ENCODE results near the gene MYOF. TPM values are rescaled to one million over a fixed set of nuclear protein-coding genes. Genes with fewer than 3 reads are reported as not detected.

MYOF gene
- polyA plus RNA-seq, 1 of the 3 experiments (the other 2 are of a cell fraction): 103 TPM

- Histone ChIP-seq H3K9me3 (no peaks in the 10 kb centered on the region), H3F3A (replicated peaks; ENCODE audit: insufficient read depth) (peaks cover 9% of the 10 kb centered on the region), H3K4me2 (no peak overlapping the region), H3K36me3 (replicated peaks in 1 of 2; ENCODE audit: control insufficient read depth in 1 of 2, insufficient read depth in 2 of 2, low read length in 1 of 2) (peaks cover 0 to 4% of the 10 kb centered on the region in 2 experiments), H2AFZ (ENCODE audit: low read depth) (no peak overlapping the region), H3K4me3 (ENCODE audit: low read depth in 2 of 2, low read length in 1 of 2) (no peak overlapping the region), H3K27me3 (ENCODE audit: insufficient read depth) (no peaks in the 10 kb centered on the region), H3K4me1 (ENCODE audit: control insufficient read depth in 1 of 2, insufficient read depth in 2 of 2, low read depth in 1 of 2, low read length in 1 of 2) (no peaks in the 10 kb centered on the region), H4K20me1 (ENCODE audit: insufficient read depth) (no peaks in the 10 kb centered on the region), H3K27ac (ENCODE audit: low read depth in 2 of 2, low read length in 1 of 2) (no peak overlapping the region), H3K9ac (no peak overlapping the region), H3K9me2 (no peaks in the 10 kb centered on the region), H3K79me2 (ENCODE audit: insufficient read depth) (no peaks in the 10 kb centered on the region)
- POLR2A ChIA-PET: no interaction called here
- CTCF ChIA-PET: interaction anchor here (1.6 kb wide), 1 partner anchor 219 kb away, joined by 3 read pairs; no protein-coding TSS in a partner anchor
- WGBS (ENCODE audit: low lambda C conversion rate): 71% methylated on average over 6 of the region's 6 CpGs
- TF ChIP-seq JUND (IDR thresholded peaks at IDR 0.05) (no peak), PBX3 (IDR thresholded peaks at IDR 0.05) (no peak), TAF1 (IDR thresholded peaks at IDR 0.05; ENCODE audit: borderline replicate concordance, low read depth, low read length) (no peak), FOXJ3 (CRISPR knock-in tag; IDR thresholded peaks at IDR 0.05) (no peak), SMC3 (IDR thresholded peaks at IDR 0.05; ENCODE audit: low read depth, low read length) (no peak), POLR2AphosphoS5 (IDR thresholded peaks at IDR 0.05; ENCODE audit: low read depth, low read length) (no peak), GABPA (IDR thresholded peaks at IDR 0.05; ENCODE audit: low read depth) (no peak), USF1 (IDR thresholded peaks at IDR 0.05; ENCODE audit: borderline replicate concordance, low read depth) (no peak), ELF1 (IDR thresholded peaks at IDR 0.05) (no peak), YY1 (IDR thresholded peaks at IDR 0.05; ENCODE audit: low read depth) (no peak), EZH2phosphoT487 (IDR thresholded peaks at IDR 0.05; ENCODE audit: borderline replicate concordance, low read depth) (no peak), REST (IDR thresholded peaks at IDR 0.05; ENCODE audit: low read depth, low read length) (no peak), TEAD4 (IDR thresholded peaks at IDR 0.05; ENCODE audit: borderline replicate concordance, insufficient read depth) (no peak)
- DNase-seq: no peak
These were observed 182.9 kb downstream of the MYOF start for GRCh38 chr10:93299195-93299594.

- H3K9me3 ChIP-seq: no peaks in the 10 kb centered on the region
- ChIA-PET POLR2A (no interaction called here), CTCF (interaction anchor here (1.1 to 1.5 kb wide), 2 partner anchors 56 to 61 kb away, joined by 5 to 6 read pairs; no protein-coding TSS in a partner anchor)
- H4K20me1 ChIP-seq (ENCODE audit: insufficient read depth): no peaks in the 10 kb centered on the region
- TF ChIP-seq CTCF (IDR thresholded peaks at IDR 0.05) (no peak), FOSL2 (IDR thresholded peaks at IDR 0.05; ENCODE audit: borderline replicate concordance, low read depth) (no peak), USF2 (IDR thresholded peaks at IDR 0.05; ENCODE audit: borderline replicate concordance, low read depth, low read length) (no peak), MEF2A (IDR thresholded peaks at IDR 0.05; ENCODE audit: borderline replicate concordance, low read depth) (no peak), RXRA (IDR thresholded peaks at IDR 0.05; ENCODE audit: borderline replicate concordance, low read depth) (no peak), NFIC (IDR thresholded peaks at IDR 0.05; ENCODE audit: borderline replicate concordance) (no peak), YY1 (IDR thresholded peaks at IDR 0.05; ENCODE audit: low read depth) (no peak), SIN3A (IDR thresholded peaks at IDR 0.05; ENCODE audit: borderline replicate concordance, low read depth, low read length) (no peak), CHD2 (IDR thresholded peaks at IDR 0.05; ENCODE audit: low read length, partially characterized antibody) (no peak)
- H3K4me1 ChIP-seq (ENCODE audit: control insufficient read depth in 1 of 2, insufficient read depth in 2 of 2, low read depth in 1 of 2, low read length in 1 of 2): no peaks in the 10 kb centered on the region
- no peak overlapping the region for H3K27ac ChIP-seq (ENCODE audit: low read depth in 2 of 2, low read length in 1 of 2)
- H3K79me2 ChIP-seq (ENCODE audit: insufficient read depth): no peaks in the 10 kb centered on the region
- no peak overlapping the region for H3K4me2 ChIP-seq
- H3K27me3 ChIP-seq (ENCODE audit: insufficient read depth): no peaks in the 10 kb centered on the region
- peaks cover 3% of the 10 kb centered on the region for H3F3A ChIP-seq (replicated peaks; ENCODE audit: insufficient read depth)
- H3K36me3 ChIP-seq (replicated peaks in 1 of 2; ENCODE audit: control insufficient read depth in 1 of 2, insufficient read depth in 2 of 2, low read length in 1 of 2): no peaks in the 10 kb centered on the region
- H3K9me2 ChIP-seq: no peaks in the 10 kb centered on the region
- no peak overlapping the region for H3K4me3 ChIP-seq (ENCODE audit: low read depth in 2 of 2, low read length in 1 of 2)
- 58% methylated on average over 3 of the region's 4 CpGs for WGBS (ENCODE audit: low lambda C conversion rate)
- H3K9ac ChIP-seq: no peak overlapping the region
- no peak for DNase-seq
- no peak overlapping the region for H2AFZ ChIP-seq (ENCODE audit: low read depth)
These were observed 186.0 kb downstream of the MYOF start for GRCh38 chr10:93296151-93296550.

Measured in SK-N-SH (cell line).